NCI-H1930 (cell line): ENCODE measurements around the gene PPP1R37.

ENCODE experiments used
- DNase-seq, 2 experiments: peaks; one replicate each; lab custom pipeline; 2025; lab: John Stamatoyannopoulos, UW

The PPP1R37 gene

GRCh38 chr19:45152504-45153338, 59.7 kb downstream of the PPP1R37 start:
- no peak for DNase-seq

DNA sequence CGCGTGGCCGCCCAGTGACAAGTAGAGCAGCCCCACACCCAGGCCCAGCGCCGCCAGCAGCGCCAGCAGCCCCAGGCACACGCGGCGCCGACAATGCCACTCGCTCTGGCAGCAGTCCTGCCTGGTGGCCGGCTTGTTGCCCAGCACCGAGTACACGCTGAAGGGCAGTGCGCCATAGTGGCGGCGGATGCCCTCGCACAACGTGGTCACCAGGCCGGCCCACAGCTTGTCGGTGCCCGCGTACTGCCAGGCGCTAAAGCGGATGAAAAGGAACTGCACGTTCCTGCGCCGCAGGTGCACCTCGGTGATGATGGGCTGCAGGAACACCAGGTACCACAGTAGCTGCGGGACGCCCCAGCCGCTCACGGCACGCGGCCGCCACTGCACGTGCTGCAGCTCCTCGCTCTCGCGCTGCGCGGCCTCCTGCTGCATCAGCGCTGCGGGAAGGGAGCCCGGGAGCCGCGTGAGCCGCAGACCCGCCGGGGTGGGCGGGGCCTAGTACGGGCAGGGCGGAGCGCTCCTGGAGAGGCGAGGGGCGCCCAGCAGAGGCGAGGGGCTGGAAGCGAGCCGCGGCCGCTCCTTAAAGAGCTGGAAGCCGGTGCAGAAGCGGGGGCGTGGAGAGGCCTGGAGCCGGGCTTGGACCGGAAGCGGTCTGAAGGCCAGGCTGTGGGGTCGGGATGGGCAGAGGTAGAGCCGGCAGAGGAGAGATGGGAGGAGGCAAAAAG, 60.5 kb downstream of the PPP1R37 start:
- no peak for DNase-seq

DNA sequence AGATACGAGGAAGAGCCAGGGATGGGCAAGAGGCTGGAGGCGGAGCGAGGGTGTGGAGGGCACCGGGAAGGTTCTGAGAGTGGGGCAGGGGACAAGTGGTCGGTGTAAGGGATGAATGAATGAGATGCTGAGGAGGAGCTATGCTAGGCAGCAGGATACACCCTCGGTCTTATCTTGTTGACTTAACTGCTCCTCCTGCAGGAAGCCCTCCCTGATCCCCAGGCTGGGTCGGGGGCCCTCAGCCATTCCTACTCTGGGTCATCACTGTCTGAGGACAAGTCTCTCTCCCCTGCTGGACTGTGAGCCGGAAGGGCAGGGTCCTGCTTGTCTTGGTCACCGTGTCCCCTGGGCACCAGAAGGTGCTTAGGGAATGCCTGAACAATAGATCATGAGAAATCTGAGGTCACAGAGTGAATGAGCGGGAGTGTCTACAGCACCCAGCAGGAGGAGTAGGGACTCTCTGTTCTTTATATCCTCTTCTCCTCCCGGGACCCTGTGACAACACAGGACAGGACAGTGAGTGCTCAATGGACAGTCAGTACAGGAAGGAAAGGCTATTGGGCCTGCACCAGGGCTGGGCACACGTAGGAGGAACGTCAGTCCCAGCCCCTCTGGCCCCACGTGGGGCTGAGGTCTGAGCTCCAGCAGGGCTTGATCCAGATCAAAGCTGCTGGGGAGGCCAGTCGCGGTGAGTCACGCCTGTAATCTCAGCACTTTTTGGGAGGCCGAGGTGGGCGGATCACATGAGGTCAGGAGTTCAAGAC, 61.3 kb downstream of the PPP1R37 start:
- no peak for DNase-seq

DNA sequence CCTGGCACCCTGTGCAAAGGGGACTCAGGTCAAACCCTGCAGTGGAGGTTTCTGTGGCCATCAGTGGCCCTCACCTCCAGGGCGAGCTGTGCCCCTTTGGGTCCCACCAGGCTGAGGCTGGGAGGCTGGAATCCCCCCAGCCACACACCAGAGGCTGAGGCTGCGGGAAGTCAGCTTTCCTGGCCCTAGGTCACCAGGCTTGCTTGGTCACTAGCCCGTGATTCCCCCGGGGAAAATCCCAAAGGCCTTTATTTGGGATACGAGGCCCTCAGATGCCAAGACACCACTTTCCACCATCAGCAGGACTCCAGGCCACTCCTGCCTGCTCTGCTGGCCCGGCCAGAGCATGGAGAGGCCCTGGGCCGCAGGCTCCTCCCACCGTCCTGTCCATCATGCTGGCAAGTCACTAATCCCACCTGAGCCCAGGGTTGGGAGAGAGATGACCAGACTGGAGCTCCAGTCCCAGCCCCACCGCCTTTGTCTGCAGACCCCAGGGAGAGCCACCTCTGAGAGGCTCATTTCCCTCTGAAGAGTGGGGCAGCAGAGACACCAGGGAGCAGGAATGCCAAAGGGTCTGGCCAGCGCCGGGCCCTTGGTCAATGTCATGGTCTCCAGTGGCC, 63.1 kb downstream of the PPP1R37 start:
- no peak for DNase-seq

GRCh38 chr19:45156751-45157150, 63.8 kb downstream of the PPP1R37 start:
- no peak for DNase-seq

- DNase-seq = no peak
Observed at GRCh38 chr19:45158503-45159209, 65.7 kb downstream of the PPP1R37 start.

DNA sequence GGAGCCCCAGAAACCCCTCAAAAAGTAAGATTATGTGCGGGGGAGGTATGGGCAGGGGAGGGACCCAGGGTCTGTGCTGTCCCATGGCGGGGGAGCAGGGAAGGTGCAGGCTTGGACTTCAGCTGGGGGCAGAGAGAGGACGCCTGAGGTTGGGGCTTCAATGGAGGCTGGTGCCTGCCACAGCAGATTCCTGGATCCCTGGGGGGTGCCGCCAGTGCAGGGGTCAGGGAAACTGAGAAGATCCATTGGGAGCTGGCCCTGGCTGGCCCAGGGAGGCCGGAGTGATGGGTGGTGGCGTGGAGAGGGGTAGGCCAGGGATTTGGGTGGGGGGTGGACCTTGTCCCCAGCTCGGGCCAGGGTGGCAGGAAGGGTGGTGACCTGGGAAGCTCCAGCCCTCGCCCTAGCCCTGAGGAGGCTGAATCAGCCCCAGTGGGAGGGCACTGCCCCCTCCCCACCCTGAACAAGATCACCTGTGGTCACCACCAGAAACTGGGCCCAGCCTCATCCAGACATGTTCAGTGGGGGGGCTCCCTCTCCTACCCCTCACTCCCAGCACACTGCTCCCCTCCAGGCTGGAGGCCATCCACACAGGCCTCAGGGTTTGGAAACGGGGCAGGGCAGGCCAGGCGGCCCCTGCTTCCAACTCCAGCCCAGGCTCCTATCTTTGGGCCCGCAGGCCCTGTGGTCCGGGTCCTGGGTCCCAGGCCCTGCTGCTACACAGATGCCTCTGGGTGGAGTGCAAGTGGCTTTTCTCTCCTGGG, 66.4 kb downstream of the PPP1R37 start:
- DNase-seq = no peak

- DNase-seq = no peak
Observed at GRCh38 chr19:45159971-45160324, 67.0 kb downstream of the PPP1R37 start.

GRCh38 chr19:45160870-45161737, 68.1 kb downstream of the PPP1R37 start, which contains the start of gene NKPD1:
Gene NKPD1 (minus strand): TSS chr19:45160982. CDS start chr19:45160150, 832 bp downstream.
- DNase-seq = no peak

- peak in 1 of 2 experiments; percentile 18 for DNase-seq
Observed at GRCh38 chr19:45161738-45162607, 69.0 kb downstream of the PPP1R37 start.

DNA sequence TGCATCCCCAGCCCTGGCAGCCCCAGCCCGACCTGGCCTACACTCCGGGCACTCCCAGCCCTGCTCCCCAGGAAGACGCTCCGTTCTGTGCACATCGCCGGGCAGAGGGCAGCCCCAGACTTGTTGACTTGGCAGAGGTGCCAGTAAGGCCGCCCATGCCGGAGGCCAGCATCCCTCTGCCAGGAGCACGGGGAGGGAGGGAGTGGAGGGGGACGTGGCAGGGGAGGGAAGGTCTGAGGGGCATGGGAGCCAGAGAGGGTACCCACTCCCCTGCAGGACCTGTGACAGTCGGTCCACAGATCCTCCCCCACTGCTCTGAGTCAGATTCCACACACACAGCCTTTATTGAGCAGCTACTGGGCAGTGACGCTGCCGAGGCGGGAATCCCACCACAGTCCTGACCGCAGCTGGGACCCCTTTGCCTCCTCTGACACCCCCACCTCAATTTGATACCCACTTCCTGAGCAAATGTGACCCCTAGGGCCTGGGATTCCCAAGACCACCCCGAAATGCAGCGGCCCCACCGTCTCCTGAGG, 69.7 kb downstream of the PPP1R37 start:
- DNase-seq = no peak

- no peak for DNase-seq
Observed at GRCh38 chr19:45163156-45163555, 70.2 kb downstream of the PPP1R37 start.

DNA sequence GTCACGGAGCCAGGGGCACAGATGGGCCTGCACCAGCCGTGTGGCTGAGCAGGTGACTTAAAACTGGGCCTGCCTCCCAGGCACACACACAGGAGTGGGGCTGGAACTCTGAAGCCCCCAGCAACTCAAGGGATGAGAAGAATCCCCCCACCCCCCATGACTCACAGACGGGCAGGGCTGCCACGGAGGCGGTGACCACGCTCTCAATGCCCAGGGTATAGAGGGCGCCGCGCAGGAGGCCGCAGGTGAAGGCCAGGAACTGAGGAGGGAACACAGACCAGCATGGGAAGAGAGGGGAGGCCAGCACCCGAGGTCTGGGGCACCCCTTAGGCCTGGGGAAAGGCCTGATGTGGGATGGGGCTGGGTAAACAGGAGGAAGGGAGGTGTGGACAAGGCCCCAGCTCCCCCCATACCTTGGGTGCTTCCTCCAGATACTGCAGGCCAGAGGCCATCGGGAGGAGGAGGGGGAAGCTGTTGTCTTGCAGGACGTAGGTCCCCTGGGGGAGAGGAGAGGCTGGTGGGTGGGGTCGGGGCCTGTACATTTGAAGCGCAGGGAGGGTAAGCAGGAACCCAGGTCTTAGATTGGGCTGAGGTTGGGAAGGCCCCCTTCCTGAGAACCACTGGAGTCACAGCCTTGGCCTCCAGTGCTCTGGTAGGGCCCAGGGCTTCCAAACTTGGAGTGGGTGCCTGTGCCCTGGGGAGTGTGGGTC, 70.9 kb downstream of the PPP1R37 start:
- DNase-seq = no peak

DNA sequence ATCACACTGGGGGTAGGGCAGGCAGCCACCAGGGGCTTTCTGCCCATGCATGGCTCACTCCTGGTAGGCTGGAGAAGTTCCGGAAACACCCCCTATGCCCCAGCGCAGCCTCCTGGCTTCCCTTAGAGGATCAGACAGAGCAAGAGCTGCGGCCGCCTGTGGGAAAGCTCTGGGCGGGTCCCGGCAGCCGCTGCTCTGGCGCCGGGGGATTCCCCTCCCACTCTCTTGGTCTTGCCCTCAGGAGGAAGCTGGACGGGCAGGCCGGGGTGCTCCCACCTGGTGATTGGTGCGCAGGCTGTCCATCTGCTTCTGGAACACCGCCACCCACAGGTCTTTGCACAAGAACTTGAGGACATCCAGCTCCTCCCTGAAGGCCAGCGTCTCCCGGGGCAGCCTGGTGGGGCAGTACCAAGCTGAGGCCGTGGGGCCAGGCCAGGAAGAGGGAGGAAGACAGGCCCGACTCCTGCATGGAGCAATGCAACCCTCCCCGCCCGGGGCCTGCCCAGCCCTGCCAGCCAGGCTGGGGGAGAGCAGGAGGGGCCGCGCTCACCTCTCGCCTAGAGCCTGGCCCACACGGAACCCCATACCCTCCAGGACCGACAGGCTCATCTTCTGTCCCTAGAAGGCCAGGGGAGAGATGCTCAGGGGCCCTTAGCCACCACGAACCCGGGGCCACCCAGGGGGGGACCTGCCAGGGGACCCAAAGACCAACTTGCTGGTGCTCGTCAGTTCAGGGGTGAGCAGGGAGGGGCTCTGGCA, 71.8 kb downstream of the PPP1R37 start:
- DNase-seq = no peak

DNA sequence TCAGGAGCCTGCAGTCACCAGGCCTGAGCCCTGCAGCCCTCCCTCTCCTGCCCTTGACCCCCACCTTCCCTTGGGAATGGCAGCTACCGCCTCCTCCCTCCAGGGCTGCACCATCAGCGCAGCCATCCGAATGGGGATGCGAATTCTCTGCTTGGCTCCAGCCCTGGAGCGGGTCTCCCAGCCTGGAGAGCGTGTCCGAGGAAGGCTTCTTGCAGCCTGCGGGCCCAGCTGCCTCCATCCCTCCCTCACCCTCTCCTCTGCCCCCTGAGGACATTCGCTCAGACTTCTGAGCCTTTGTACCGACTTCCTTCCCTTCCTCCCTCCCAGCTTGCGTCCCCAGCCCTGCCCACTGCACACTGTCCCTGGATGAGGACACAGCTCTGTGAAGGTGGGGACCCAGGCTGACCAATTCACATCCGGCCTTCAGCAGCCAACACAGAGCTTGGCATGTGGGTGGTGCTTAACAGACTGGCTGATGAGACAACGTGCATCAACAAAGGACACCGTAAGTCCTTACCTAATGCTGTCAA, 73.8 kb downstream of the PPP1R37 start:
- no peak for DNase-seq

GRCh38 chr19:45168767-45169351, 75.9 kb downstream of the PPP1R37 start:
- no peak for DNase-seq
